ENCODE results near the gene RNF43. TPM values are rescaled to one million over a fixed set of nuclear protein-coding genes. Genes with fewer than 3 reads are reported as not detected.

RNF43 gene
- total and polyA plus RNA-seq, 2 of the 13 experiments (the other 11 are each of a cell fraction or from before 2014, with no cell fraction given): 31.0 to 53.4 TPM

GRCh38 chr17:58394534-58395223 lies 22.7 kb downstream of the RNF43 start (continued):
- TF ChIP-seq PATZ1 (CRISPR knock-in tag; IDR thresholded peaks at IDR 0.05) (peak; percentile 93), ZNF773 (CRISPR knock-in tag; IDR thresholded peaks at IDR 0.05; ENCODE audit: borderline replicate concordance) (no peak), ZC3H4 (CRISPR knock-in tag; IDR thresholded peaks at IDR 0.05; ENCODE audit: borderline replicate concordance) (no peak), KLF6 (CRISPR knock-in tag; IDR thresholded peaks at IDR 0.05) (no peak), ZNF619 (CRISPR knock-in tag; IDR thresholded peaks at IDR 0.05) (no peak), ETV6 (CRISPR knock-in tag; conservative IDR thresholded peaks at IDR 0.05) (peak; percentile 43; the same call in 1 of the 2 replicates), ZFP62 (CRISPR knock-in tag; IDR thresholded peaks at IDR 0.05) (no peak), SNRNP70 (IDR thresholded peaks at IDR 0.05; ENCODE audit: low read depth, low read length) (no peak), SRF (IDR thresholded peaks at IDR 0.05; ENCODE audit: low read depth, low read length) (no peak), ZNF7 (CRISPR knock-in tag; IDR thresholded peaks at IDR 0.05) (no peak), EHMT2 (IDR thresholded peaks at IDR 0.05; ENCODE audit: borderline replicate concordance, low read depth, low read length) (no peak), NCOR1 (IDR thresholded peaks at IDR 0.05; ENCODE audit: borderline replicate concordance, low read length) (peak; percentile 92), ZFP36 (IDR thresholded peaks at IDR 0.05; ENCODE audit: borderline replicate concordance, low read depth, low read length, partially characterized antibody) (no peak), FIP1L1 (IDR thresholded peaks at IDR 0.05; ENCODE audit: borderline replicate concordance, insufficient read depth, low read depth, low read length) (no peak), CREM (IDR thresholded peaks at IDR 0.05) (peak; percentile 91), CREM (CRISPR knock-in tag; IDR thresholded peaks at IDR 0.05) (no peak), GFI1 (CRISPR knock-in tag; IDR thresholded peaks at IDR 0.05; ENCODE audit: borderline replicate concordance) (peak; percentile 83), ZBTB1 (CRISPR knock-in tag; IDR thresholded peaks at IDR 0.05; ENCODE audit: borderline replicate concordance) (no peak), RARG (CRISPR knock-in tag; IDR thresholded peaks at IDR 0.05; ENCODE audit: low read depth) (no peak), ZNF605 (CRISPR knock-in tag; IDR thresholded peaks at IDR 0.05) (peak; percentile 59; the same call in 1 of the 2 replicates), SMARCE1 (IDR thresholded peaks at IDR 0.05; ENCODE audit: borderline replicate concordance) (no peak), HOXA3 (CRISPR knock-in tag; IDR thresholded peaks at IDR 0.05) (peak; percentile 82), ZNF883 (CRISPR knock-in tag; IDR thresholded peaks at IDR 0.05; ENCODE audit: not compliant biosample characterization) (no peak), CEBPB (IDR thresholded peaks at IDR 0.05; ENCODE audit: borderline replicate concordance, low read depth, low read length) (no peak), ZSCAN25 (CRISPR knock-in tag; IDR thresholded peaks at IDR 0.05) (0 out of 2 replicates have a peak, but pooled peaks have one; percentile 39)
- TF ChIP-seq, protein P1, sequence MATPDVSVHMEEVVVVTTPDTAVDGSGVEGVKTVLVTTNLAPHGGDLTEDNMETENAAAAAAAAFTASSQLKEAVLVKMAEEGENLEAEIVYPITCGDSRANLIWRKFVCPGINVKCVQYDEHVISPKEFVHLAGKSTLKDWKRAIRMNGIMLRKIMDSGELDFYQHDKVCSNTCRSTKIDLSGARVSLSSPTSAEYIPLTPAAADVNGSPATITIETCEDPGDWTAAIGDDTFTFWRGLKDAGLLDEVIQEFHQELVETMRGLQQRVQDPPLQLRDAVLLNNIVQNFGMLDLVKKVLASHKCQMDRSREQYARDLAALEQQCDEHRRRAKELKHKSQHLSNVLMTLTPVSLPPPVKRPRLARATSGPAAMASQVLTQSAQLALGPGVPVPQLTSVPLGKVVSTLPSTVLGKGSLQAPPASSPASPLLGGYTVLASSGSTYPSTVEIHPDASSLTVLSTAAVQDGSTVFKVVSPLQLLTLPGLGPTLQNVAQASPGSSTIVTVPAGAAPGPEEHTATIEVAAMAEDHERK (CRISPR knock-in tag; IDR thresholded peaks at IDR 0.05; ENCODE audit: low read depth): no peak
- TF ChIP-seq, protein P2, sequence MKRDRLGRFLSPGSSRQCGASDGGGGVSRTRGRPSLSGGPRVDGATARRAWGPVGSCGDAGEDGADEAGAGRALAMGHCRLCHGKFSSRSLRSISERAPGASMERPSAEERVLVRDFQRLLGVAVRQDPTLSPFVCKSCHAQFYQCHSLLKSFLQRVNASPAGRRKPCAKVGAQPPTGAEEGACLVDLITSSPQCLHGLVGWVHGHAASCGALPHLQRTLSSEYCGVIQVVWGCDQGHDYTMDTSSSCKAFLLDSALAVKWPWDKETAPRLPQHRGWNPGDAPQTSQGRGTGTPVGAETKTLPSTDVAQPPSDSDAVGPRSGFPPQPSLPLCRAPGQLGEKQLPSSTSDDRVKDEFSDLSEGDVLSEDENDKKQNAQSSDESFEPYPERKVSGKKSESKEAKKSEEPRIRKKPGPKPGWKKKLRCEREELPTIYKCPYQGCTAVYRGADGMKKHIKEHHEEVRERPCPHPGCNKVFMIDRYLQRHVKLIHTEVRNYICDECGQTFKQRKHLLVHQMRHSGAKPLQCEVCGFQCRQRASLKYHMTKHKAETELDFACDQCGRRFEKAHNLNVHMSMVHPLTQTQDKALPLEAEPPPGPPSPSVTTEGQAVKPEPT (CRISPR knock-in tag; IDR thresholded peaks at IDR 0.05; ENCODE audit: low read depth): peak; percentile 70; the same call in 1 of the 2 replicates
